Spinal cord (tissue), 10 donors: ENCODE data around the gene DOK6. TPM values are rescaled to one million over a fixed set of nuclear protein-coding genes. Genes with fewer than 3 reads are reported as not detected.
A peak's percentile ranks its signal among the peaks of the same experiment; 100 is the strongest.
"Not testable (repeated sequence)": the region's sequence is repeated elsewhere in the genome, so short reads cannot be mapped to it uniquely, and the experiment has no call there.

ENCODE experiments used
- DNase-seq, 6 donors: peaks; one replicate each; pipeline versions ENCODE4 v3.0.0 to v3.0.0-alpha.2; 2013 to 2015; ENCODE audit warnings: low spot score in 6 of 6, low read depth in 4 of 6
- H3K27ac ChIP-seq: one replicate; pipeline ENCODE4 v1.5.1; 2013; ENCODE audit warnings: low read depth, low read length, control low read depth
- H3K27me3 ChIP-seq: one replicate; pipeline ENCODE4 v1.6.1; 2013; ENCODE audit warnings: low read length; ENCODE audit not compliant: control insufficient read depth, insufficient read depth
- H3K36me3 ChIP-seq: one replicate; pipeline ENCODE4 v1.6.1; 2013; ENCODE audit warnings: low read length; ENCODE audit not compliant: control insufficient read depth, insufficient read depth
- H3K4me1 ChIP-seq: one replicate; pipeline ENCODE4 v1.6.1; 2013; ENCODE audit warnings: low read length; ENCODE audit not compliant: control insufficient read depth, insufficient read depth
- H3K4me3 ChIP-seq: one replicate; pipeline ENCODE4 v1.5.1; 2013; ENCODE audit warnings: low read depth, low read length, control low read depth
- H3K9me3 ChIP-seq: one replicate; pipeline ENCODE4 v1.6.1; 2013; ENCODE audit warnings: low read length; ENCODE audit not compliant: control insufficient read depth, insufficient read depth
- WGBS: methylation state at CpG from one replicate; pipeline ENCODE4 v1.1.5; 2013; ENCODE audit warnings: missing lambda C conversion rate; ENCODE audit not compliant: insufficient coverage; 5-methylcytosine and 5-hydroxymethylcytosine counted together
- polyA plus RNA-seq, 2 donors: library from polyadenylated mRNA; unstranded; fragments of 120-200 nt; gene quantifications; one replicate each; pipeline ENCODE4 v1.2.1, GENCODE V29; 2013; ENCODE audit not compliant: insufficient read length in 2 of 2
- total RNA-seq, 2 donors: library from RNA; depleted of rRNA in 1 of 2; stranded (reverse); fragments of 120-200 nt in 1 of 2; fragments of >200 nt in 1 of 2; gene quantifications; one replicate each; pipeline versions ENCODE4 v1.2.3 to v1.2.4, GENCODE V29; 2013 to 2014
- donor health status: healthy.

Gene DOK6
- total and polyA plus RNA-seq, 4 donors, result 26.5 to 64.4 (median 40.7) TPM

DNA sequence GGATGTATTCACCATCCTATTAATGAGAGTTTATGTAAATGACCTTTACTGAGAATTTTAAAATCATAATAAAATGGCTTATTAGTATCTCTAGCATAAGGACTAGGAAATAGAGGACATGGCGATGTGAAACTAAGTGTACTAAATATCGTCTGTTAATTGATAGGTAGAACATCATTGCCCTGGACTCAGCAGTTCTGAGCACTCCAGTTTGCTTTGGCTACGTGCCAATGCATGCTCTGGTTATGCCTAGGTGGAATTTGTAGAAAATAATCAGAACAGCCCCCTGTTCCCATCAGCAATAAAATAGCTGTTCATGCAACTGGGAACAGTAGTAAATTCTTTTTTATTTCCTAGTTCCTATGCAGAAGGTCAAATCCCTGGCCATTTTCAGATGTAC lies 247.8 kb downstream of the DOK6 start:
- H3K36me3 ChIP-seq, result no peaks in the 10 kb centered on the region

DNA sequence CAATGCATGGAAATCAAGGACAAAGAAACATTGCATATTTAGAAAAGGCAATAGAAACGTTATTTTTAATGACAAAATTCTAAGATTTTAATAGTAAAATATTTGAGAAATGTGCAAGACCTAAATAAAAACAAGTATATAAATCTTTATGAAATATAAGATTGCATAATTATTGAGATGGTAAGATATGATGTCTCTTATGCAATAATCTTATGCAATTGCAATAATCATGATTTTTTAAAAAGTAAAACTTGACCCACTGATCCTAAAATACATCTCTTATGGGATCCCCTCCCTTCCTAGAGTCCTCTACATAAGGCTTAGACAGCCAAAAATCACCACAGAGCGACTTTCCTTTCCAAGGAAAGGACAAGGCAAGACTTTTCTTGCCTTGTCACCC lies 249.0 kb downstream of the DOK6 start:
- H3K36me3 ChIP-seq, result no peaks in the 10 kb centered on the region
- H3K9me3 ChIP-seq, result no peaks in the 10 kb centered on the region
- no peak overlapping the region for H3K27ac ChIP-seq
- H3K4me3 ChIP-seq, result no peak overlapping the region
- no peak for DNase-seq
- WGBS, result no CpG with 5 or more reads among the region's 2 CpGs
- H3K4me1 ChIP-seq, result no peaks in the 10 kb centered on the region
- H3K27me3 ChIP-seq, result no peaks in the 10 kb centered on the region

More for the DNA sequence above, 247.8 kb downstream of the DOK6 start:
- Histone ChIP-seq H3K4me3 (no peak overlapping the region), H3K27me3 (no peaks in the 10 kb centered on the region), H3K27ac (no peak overlapping the region), H3K4me1 (no peaks in the 10 kb centered on the region), H3K9me3 (no peaks in the 10 kb centered on the region)
- peak in 1 of 6 donors; percentile 50 for DNase-seq
- WGBS, result 100% methylated on average over 1 of the region's 3 CpGs

DNA sequence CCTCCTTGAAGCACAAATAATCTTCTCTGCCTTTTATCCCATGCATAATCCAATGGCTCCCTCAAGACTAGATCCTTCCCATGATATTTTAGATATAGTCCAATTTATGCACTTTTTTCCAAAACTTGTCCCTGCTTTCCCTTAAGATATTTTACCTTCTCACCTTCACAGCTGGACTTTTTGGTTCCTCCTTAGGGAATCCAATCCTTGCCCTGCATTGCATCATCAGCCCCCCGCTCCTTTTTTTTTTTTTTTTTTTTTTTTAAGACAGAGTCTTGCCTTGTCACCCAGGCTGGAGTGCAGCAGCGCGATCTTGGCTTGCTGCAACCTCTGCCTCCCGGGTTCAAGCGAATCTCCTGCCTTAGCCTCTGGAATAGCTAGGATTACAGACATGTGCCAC lies 250.6 kb downstream of the DOK6 start:
- WGBS, result 90% methylated on average over 2 of the region's 5 CpGs

DNA sequence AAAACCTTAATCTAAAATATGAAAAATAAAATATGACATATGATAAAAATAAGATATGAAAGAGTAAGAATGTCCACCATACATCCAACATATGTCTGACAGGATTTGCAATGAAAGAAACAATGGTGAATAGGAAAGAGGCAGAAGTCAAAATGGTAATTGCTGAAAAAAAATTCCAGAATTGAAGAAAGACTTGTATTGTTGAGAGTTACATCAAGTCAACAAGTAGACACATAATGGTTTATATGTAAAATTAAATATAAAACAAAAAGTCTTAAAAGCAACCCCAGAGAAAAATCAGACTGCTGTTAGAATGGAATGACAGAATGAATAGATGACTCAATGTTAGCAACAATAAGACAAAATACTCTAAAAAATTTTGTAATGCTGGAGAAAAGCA lies 255.1 kb downstream of the DOK6 start:
- H3K4me1 ChIP-seq, result no peaks in the 10 kb centered on the region
- DNase-seq, result no peak
- H3K9me3 ChIP-seq, result no peaks in the 10 kb centered on the region
- no peaks in the 10 kb centered on the region for H3K36me3 ChIP-seq
- H3K4me3 ChIP-seq, result no peak overlapping the region
- H3K27ac ChIP-seq, result peak overlapping the region; percentile 64
- H3K27me3 ChIP-seq, result no peaks in the 10 kb centered on the region

More for the DNA sequence above, 250.6 kb downstream of the DOK6 start:
- Histone ChIP-seq H3K36me3 (no peaks in the 10 kb centered on the region), H3K4me3 (no peak overlapping the region), H3K27me3 (no peaks in the 10 kb centered on the region), H3K27ac (no peak overlapping the region), H3K9me3 (no peaks in the 10 kb centered on the region), H3K4me1 (no peaks in the 10 kb centered on the region)
- DNase-seq, result no peak

DNA sequence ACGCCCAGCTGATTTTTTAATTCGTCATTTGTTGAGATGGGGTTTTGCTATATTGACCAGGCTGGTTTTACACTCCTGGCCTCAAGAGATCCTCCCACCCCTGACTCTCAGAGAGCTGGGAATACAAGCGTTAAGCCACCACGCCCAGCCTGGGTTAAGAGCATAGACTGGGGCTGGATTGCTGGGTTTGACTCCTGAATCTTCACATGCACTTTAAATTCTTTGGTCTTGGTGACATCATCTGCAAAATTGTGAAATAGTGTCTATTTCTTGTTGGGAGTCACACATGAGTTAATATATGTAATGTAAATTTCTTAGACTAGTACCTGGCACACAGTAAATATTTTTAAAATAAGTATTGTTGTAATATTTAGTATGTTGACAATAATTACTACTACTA lies 257.4 kb downstream of the DOK6 start:
- Histone ChIP-seq H3K36me3 (no peaks in the 10 kb centered on the region), H3K27ac (no peak overlapping the region)

DNA sequence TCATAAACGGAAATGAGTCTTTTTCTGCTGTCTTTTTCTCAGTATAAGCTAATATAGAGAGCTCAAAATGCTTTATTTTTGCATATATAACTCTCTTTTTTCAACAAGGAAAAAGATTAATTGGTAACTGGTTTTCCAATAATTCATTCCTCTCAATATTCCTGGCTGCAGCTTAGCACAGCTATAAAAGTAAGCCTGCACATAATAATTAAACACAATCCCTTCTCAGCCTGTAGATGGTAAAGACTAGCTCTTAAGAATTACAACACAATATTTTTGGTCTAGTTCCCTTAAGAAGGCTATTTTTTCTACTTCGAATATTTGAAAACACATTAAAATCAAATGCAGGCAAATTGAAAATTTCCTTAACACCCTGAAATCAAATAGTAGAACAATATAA lies 258.0 kb downstream of the DOK6 start:
- no peaks in the 10 kb centered on the region for H3K4me1 ChIP-seq
- no peaks in the 10 kb centered on the region for H3K36me3 ChIP-seq
- H3K27ac ChIP-seq, result no peak overlapping the region
- H3K27me3 ChIP-seq, result no peaks in the 10 kb centered on the region
- H3K4me3 ChIP-seq, result no peak overlapping the region
- no CpG with 5 or more reads among the region's 2 CpGs for WGBS
- peak in 1 of 6 donors; percentile 64 for DNase-seq
- no peaks in the 10 kb centered on the region for H3K9me3 ChIP-seq

More for the DNA sequence above, 257.4 kb downstream of the DOK6 start:
- no peak for DNase-seq
- no peak overlapping the region for H3K4me3 ChIP-seq
- 90% methylated on average over 2 of the region's 4 CpGs for WGBS
- no peaks in the 10 kb centered on the region for H3K27me3 ChIP-seq
- H3K4me1 ChIP-seq, result no peaks in the 10 kb centered on the region
- no peaks in the 10 kb centered on the region for H3K9me3 ChIP-seq

DNA sequence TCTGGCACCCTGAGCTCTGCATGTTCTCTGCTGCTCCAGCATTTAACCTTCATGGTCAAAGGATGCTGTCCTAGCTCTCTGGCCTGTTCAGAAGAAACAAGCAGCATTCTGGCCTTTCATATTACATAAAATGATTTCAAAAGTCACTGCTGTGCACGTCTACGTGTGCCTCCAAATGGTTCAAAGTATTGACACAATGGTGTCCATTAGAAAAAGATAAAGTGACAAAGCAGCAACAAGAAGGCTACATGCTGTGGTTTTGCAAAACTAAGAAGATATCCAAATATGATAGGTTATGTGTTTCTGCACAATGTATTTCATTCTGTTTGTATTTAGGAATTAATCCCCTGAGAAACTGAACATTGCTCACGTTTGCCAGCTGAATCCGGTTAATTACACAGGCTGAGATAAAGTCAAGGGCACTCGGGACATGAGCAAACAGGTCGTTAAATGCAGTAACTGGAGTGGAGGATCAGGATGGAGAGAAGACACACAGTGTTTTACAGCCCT lies 258.5 kb downstream of the DOK6 start:
- Histone ChIP-seq H3K27me3 (no peaks in the 10 kb centered on the region), H3K4me1 (no peaks in the 10 kb centered on the region), H3K27ac (no peak overlapping the region), H3K36me3 (no peaks in the 10 kb centered on the region), H3K4me3 (no peak overlapping the region), H3K9me3 (no peaks in the 10 kb centered on the region)
- DNase-seq, result peak in 2 of 6 donors; percentile 12 to 72
- 46% methylated on average over 6 of the region's 6 CpGs for WGBS

DNA sequence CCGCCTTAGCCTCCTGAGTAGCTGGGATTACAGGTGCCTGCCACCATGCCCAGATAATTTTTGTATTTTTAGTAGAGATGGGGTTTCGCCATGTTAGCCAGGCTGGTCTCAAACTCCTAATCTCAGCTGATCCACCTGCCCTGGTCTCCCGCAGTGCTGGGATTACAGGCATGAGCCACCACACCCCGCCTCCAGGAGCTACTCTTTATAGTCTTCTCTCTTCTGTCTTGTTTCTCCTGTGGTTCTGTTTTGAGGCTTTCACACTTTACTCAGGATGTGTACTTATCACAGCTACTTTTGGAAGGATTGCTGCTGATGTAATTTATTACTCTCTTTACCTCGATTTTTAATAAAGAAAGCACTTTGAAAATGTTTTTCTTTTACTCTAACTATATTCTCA lies 261.4 kb downstream of the DOK6 start:
- H3K27me3 ChIP-seq, H3K4me1 ChIP-seq, H3K9me3 ChIP-seq, H3K36me3 ChIP-seq, H3K27ac ChIP-seq, DNase-seq, H3K4me3 ChIP-seq: not testable (repeated sequence)
- WGBS, result 100% methylated on average over 1 of the region's 5 CpGs

DNA sequence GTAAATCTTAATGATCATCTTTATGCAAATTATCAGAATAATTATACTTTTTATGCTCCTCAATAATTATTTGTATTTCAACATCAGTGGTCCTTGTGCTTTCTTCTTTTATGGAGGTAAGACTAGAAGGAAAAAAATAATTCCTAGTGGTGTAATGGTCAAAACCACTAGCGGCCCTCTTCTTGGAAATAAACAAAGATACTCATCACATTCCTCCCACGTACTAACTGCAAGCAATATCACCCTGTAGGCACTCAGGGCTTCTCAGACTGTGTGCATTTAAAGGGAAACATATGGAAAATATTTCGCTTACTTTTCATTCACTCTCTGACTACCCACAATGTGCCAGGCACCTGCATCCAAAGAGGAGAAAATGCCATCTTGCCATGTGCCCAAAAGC lies 263.7 kb downstream of the DOK6 start:
- no peaks in the 10 kb centered on the region for H3K4me1 ChIP-seq
- peak in 1 of 6 donors; percentile 35 for DNase-seq
- no peaks in the 10 kb centered on the region for H3K36me3 ChIP-seq
- no peaks in the 10 kb centered on the region for H3K27me3 ChIP-seq
- no peaks in the 10 kb centered on the region for H3K9me3 ChIP-seq
- H3K27ac ChIP-seq, result no peak overlapping the region
- H3K4me3 ChIP-seq, result no peak overlapping the region
- WGBS, result 0% methylated on average over 1 of the region's 3 CpGs

DNA sequence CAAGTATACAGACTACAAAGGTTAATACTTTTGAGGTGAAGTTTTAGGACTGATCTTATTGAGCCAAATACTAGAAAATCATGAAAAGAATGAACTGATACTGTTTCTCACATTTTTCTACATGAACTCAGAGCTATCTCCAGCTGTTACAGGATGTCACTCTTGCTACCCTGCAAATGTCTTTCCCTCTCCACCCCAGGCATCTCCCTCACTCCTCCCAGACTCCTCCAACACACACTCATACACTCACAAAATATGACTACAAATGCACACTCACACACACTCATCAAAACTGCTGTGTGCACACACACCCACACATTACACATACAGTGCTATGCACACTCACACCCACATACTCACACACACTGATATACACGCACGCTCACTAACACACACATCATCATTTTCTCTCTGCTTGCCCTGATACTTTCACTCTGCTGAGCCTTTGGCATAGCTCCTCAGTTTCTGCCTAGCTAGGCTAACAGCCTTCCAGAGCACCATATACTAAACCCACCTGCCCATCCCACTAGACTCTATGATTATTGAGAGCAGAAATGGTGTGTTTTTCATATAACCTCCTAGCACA lies 273.7 kb downstream of the DOK6 start:
- 60% methylated on average over 2 of the region's 2 CpGs for WGBS
- no peaks in the 10 kb centered on the region for H3K4me1 ChIP-seq
- peak in 2 of 6 donors; percentile 12 to 26 for DNase-seq

More for the DNA sequence above, 273.7 kb downstream of the DOK6 start:
- H3K27ac ChIP-seq, result no peak overlapping the region
- no peaks in the 10 kb centered on the region for H3K27me3 ChIP-seq
- no peaks in the 10 kb centered on the region for H3K9me3 ChIP-seq
- H3K4me3 ChIP-seq, result no peak overlapping the region
- H3K36me3 ChIP-seq, result no peaks in the 10 kb centered on the region
